Right lung (tissue), 5 donors: ENCODE results near the gene PTPN7. TPM values are rescaled to one million over a fixed set of nuclear protein-coding genes. Genes with fewer than 3 reads are reported as not detected.
"Not testable (repeated sequence)": the region's sequence is repeated elsewhere in the genome, so short reads cannot be mapped to it uniquely, and the experiment has no call there.

Experiments
- DNase-seq, 2 donors: peaks; one replicate each; pipeline ENCODE4 v3.0.0-alpha.2; 2013
- polyA plus RNA-seq, 5 donors: library from polyadenylated mRNA; unstranded; fragments of 120-200 nt; gene quantifications; one replicate each; pipeline versions ENCODE4 v1.2.1 to v1.2.3, GENCODE V29; 2013; ENCODE audit warnings: inconsistent platforms in 1 of 5, low replicate concordance in 1 of 5; ENCODE audit not compliant: insufficient read length in 5 of 5, insufficient read depth in 1 of 5

PTPN7 gene
- polyA plus RNA-seq, 5 donors: 1.2 to 1.5 (median 1.4) TPM

GRCh38 chr1:202130816-202131522, 29.4 kb downstream of the PTPN7 start:
- no peak for DNase-seq

GRCh38 chr1:202130297-202130721, 30.1 kb downstream of the PTPN7 start:
- DNase-seq: no peak

GRCh38 chr1:202129453-202130296, 30.7 kb downstream of the PTPN7 start:
- no peak for DNase-seq

- DNase-seq: no peak
Observed at GRCh38 chr1:202127836-202128622, 32.4 kb downstream of the PTPN7 start.

- DNase-seq: no peak
Observed at GRCh38 chr1:202127061-202127460, 33.3 kb downstream of the PTPN7 start.

GRCh38 chr1:202126426-202126825, 34.0 kb downstream of the PTPN7 start:
- DNase-seq: no peak

- DNase-seq: no peak
Observed at GRCh38 chr1:202125611-202126010, 34.8 kb downstream of the PTPN7 start.

GRCh38 chr1:202124142-202124541, 36.3 kb downstream of the PTPN7 start:
- DNase-seq: no peak

GRCh38 chr1:202123336-202123813, 37.0 kb downstream of the PTPN7 start:
- DNase-seq: no peak

GRCh38 chr1:202122639-202123335, 37.6 kb downstream of the PTPN7 start, which contains the start of gene GPR37L1:
TSS of gene GPR37L1 (plus strand) at chr1:202122917. CDS start at chr1:202122964, 47 bp downstream.
- DNase-seq: no peak

- no peak for DNase-seq
Observed at GRCh38 chr1:202121006-202121405, 39.4 kb downstream of the PTPN7 start.

- DNase-seq: no peak
Observed at GRCh38 chr1:202117898-202118371, 42.5 kb downstream of the PTPN7 start.

- no peak for DNase-seq
Observed at GRCh38 chr1:202116287-202116686, 44.1 kb downstream of the PTPN7 start.

- no peak for DNase-seq
Observed at GRCh38 chr1:202113690-202114300, 46.6 kb downstream of the PTPN7 start.

GRCh38 chr1:202112859-202113689, 47.3 kb downstream of the PTPN7 start:
- DNase-seq: no peak

GRCh38 chr1:202111589-202111988, 48.8 kb downstream of the PTPN7 start:
- not testable (repeated sequence) for DNase-seq

GRCh38 chr1:202110977-202111376, 49.4 kb downstream of the PTPN7 start:
- no peak for DNase-seq

GRCh38 chr1:202107801-202108731, 52.3 kb downstream of the PTPN7 start:
- no peak for DNase-seq
